ENCODE measurements around the gene LHFPL6. TPM values are rescaled to one million over a fixed set of nuclear protein-coding genes. Genes with fewer than 3 reads are reported as not detected.

Gene LHFPL6
- total and polyA plus RNA-seq, 2 experiments from 2014 or later = 7.8 to 9.5 TPM

DNA sequence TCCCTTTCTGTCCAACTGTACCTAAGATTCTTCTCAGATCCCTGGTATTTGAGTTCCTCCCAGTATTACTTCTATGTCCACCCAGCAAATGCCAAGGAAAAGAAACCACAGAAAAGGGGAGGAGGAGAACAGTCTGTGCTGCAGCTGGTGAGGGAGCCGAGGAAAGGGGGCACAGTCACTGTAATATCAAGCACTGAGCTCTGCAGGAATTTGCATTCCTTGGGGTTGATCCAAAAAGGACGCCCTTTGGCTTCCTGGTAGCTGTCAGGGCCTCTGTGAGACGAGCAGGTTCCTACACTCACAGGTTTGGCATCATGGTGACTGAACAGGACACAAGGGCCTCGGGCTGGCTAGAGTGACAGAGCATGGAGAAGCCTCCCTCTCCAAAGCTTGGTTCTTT is 291.4 kb downstream of the LHFPL6 start (continued):
- TF ChIP-seq, protein P1, sequence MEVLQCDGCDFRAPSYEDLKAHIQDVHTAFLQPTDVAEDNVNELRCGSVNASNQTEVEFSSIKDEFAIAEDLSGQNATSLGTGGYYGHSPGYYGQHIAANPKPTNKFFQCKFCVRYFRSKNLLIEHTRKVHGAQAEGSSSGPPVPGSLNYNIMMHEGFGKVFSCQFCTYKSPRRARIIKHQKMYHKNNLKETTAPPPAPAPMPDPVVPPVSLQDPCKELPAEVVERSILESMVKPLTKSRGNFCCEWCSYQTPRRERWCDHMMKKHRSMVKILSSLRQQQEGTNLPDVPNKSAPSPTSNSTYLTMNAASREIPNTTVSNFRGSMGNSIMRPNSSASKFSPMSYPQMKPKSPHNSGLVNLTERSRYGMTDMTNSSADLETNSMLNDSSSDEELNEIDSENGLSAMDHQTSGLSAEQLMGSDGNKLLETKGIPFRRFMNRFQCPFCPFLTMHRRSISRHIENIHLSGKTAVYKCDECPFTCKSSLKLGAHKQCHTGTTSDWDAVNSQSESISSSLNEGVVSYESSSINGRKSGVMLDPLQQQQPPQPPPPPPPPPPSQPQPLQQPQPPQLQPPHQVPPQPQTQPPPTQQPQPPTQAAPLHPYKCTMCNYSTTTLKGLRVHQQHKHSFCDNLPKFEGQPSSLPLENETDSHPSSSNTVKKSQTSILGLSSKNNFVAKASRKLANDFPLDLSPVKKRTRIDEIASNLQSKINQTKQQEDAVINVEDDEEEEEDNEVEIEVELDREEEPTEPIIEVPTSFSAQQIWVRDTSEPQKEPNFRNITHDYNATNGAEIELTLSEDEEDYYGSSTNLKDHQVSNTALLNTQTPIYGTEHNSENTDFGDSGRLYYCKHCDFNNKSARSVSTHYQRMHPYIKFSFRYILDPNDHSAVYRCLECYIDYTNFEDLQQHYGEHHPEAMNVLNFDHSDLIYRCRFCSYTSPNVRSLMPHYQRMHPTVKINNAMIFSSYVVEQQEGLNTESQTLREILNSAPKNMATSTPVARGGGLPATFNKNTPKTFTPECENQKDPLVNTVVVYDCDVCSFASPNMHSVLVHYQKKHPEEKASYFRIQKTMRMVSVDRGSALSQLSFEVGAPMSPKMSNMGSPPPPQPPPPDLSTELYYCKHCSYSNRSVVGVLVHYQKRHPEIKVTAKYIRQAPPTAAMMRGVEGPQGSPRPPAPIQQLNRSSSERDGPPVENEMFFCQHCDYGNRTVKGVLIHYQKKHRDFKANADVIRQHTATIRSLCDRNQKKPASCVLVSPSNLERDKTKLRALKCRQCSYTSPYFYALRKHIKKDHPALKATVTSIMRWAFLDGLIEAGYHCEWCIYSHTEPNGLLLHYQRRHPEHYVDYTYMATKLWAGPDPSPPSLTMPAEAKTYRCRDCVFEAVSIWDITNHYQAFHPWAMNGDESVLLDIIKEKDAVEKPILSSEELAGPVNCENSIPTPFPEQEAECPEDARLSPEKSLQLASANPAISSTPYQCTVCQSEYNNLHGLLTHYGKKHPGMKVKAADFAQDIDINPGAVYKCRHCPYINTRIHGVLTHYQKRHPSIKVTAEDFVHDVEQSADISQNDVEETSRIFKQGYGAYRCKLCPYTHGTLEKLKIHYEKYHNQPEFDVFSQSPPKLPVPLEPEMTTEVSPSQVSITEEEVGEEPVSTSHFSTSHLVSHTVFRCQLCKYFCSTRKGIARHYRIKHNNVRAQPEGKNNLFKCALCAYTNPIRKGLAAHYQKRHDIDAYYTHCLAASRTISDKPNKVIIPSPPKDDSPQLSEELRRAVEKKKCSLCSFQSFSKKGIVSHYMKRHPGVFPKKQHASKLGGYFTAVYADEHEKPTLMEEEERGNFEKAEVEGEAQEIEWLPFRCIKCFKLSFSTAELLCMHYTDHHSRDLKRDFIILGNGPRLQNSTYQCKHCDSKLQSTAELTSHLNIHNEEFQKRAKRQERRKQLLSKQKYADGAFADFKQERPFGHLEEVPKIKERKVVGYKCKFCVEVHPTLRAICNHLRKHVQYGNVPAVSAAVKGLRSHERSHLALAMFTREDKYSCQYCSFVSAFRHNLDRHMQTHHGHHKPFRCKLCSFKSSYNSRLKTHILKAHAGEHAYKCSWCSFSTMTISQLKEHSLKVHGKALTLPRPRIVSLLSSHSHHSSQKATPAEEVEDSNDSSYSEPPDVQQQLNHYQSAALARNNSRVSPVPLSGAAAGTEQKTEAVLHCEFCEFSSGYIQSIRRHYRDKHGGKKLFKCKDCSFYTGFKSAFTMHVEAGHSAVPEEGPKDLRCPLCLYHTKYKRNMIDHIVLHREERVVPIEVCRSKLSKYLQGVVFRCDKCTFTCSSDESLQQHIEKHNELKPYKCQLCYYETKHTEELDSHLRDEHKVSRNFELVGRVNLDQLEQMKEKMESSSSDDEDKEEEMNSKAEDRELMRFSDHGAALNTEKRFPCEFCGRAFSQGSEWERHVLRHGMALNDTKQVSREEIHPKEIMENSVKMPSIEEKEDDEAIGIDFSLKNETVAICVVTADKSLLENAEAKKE (CRISPR knock-in tag; IDR thresholded peaks at IDR 0.05) = no peak
- no peak for TF ChIP-seq EZH2phosphoT487 (IDR thresholded peaks at IDR 0.05; ENCODE audit: unreplicated experiment)
- TF ChIP-seq REST (IDR thresholded peaks at IDR 0.05; ENCODE audit: unreplicated experiment) = no peak
- no peak for TF ChIP-seq CTCF (conservative IDR thresholded peaks at IDR 0.05; ENCODE audit: low read depth in 2 of 2)
- TF ChIP-seq ZNF114 (CRISPR knock-in tag; IDR thresholded peaks at IDR 0.05) = no peak
- no peak for TF ChIP-seq NANOG (IDR thresholded peaks at IDR 0.05; ENCODE audit: borderline replicate concordance)
- TF ChIP-seq EZH2 (IDR thresholded peaks at IDR 0.05; ENCODE audit: low read depth, unreplicated experiment) = no peak
- no peak for TF ChIP-seq ZNF331 (CRISPR knock-in tag; IDR thresholded peaks at IDR 0.05; ENCODE audit: low read depth)
- TF ChIP-seq STAT1 (IDR thresholded peaks at IDR 0.05; ENCODE audit: unreplicated experiment) = no peak
- TF ChIP-seq POLR2AphosphoS5 (IDR thresholded peaks at IDR 0.05; ENCODE audit: low read depth) = no peak
- TF ChIP-seq JUNB (IDR thresholded peaks at IDR 0.05; ENCODE audit: unreplicated experiment) = no peak

Data from GM23338 (cell line).